GM10266 (cell line): ENCODE data around the gene CNTNAP2.

Experiments used
- DNase-seq: peaks from one replicate; pipeline ENCODE4 v3.0.0; 2012; ENCODE audit errors: extremely low spot score
- CTCF ChIP-seq: IDR thresholded peaks from 2 replicates; pipeline ENCODE4 v1.5.1; 2012; ENCODE audit warnings: mild to moderate bottlenecking, low read depth; ENCODE audit not compliant: control insufficient read depth, insufficient read depth; ENCODE audit errors: missing control alignments

CNTNAP2 gene

GRCh38 chr7:147912946-147913638 lies 1796.5 kb downstream of the CNTNAP2 start:
- no peak for TF ChIP-seq CTCF
- DNase-seq = no peak

- no peak for TF ChIP-seq CTCF
- no peak for DNase-seq
Observed at GRCh38 chr7:147915781-147916180, 1799.2 kb downstream of the CNTNAP2 start.

GRCh38 chr7:147916573-147916972 lies 1800.0 kb downstream of the CNTNAP2 start:
- no peak for DNase-seq
- TF ChIP-seq CTCF = no peak

- no peak for DNase-seq
- no peak for TF ChIP-seq CTCF
Observed at GRCh38 chr7:147923841-147924240, 1807.2 kb downstream of the CNTNAP2 start.

GRCh38 chr7:147937428-147937827 lies 1820.8 kb downstream of the CNTNAP2 start:
- no peak for DNase-seq
- no peak for TF ChIP-seq CTCF

GRCh38 chr7:147941381-147941780 lies 1824.8 kb downstream of the CNTNAP2 start:
- TF ChIP-seq CTCF = no peak

GRCh38 chr7:147944321-147944720 lies 1827.7 kb downstream of the CNTNAP2 start:
- TF ChIP-seq CTCF = no peak
- no peak for DNase-seq

More at GRCh38 chr7:147941381-147941780, 1824.8 kb downstream of the CNTNAP2 start:
- DNase-seq = no peak
